ENCODE measurements around the gene ARHGAP21. TPM values are rescaled to one million over a fixed set of nuclear protein-coding genes. Genes with fewer than 3 reads are reported as not detected.
"Not testable (repeated sequence)": the region's sequence is repeated elsewhere in the genome, so short reads cannot be mapped to it uniquely, and the experiment has no call there.

Gene ARHGAP21
- 97.7 to 162 TPM (median 108 TPM) in 3 replicates for total RNA-seq
- long read RNA-seq, partial matches to known transcripts = 5 of 11 reads
- long read RNA-seq, other reads (novel, unspliced or antisense) = 5 of 11 reads

- Mint-ChIP-seq H3K27me3 (ENCODE audit: low read depth) (no peaks in the 10 kb centered on the region), H3K4me1 (ENCODE audit: low read depth) (peaks cover 22% of the 10 kb centered on the region), H3K4me3 (ENCODE audit: unreplicated experiment) (peak within 1 kb of the TSS; percentile 90), H3K27ac (ENCODE audit: unreplicated experiment) (peak within 1 kb of the TSS; percentile 96), H3K36me3 (ENCODE audit: low read depth) (peaks cover 2% of the 10 kb centered on the region), H3K9me3 (ENCODE audit: low read depth) (no peaks in the 10 kb centered on the region)
- no peak for DNase-seq (ENCODE audit: low spot score)
- TF ChIP-seq, protein P1, sequence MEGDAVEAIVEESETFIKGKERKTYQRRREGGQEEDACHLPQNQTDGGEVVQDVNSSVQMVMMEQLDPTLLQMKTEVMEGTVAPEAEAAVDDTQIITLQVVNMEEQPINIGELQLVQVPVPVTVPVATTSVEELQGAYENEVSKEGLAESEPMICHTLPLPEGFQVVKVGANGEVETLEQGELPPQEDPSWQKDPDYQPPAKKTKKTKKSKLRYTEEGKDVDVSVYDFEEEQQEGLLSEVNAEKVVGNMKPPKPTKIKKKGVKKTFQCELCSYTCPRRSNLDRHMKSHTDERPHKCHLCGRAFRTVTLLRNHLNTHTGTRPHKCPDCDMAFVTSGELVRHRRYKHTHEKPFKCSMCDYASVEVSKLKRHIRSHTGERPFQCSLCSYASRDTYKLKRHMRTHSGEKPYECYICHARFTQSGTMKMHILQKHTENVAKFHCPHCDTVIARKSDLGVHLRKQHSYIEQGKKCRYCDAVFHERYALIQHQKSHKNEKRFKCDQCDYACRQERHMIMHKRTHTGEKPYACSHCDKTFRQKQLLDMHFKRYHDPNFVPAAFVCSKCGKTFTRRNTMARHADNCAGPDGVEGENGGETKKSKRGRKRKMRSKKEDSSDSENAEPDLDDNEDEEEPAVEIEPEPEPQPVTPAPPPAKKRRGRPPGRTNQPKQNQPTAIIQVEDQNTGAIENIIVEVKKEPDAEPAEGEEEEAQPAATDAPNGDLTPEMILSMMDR (IDR thresholded peaks at IDR 0.05) = peak; percentile 54
Measured at GRCh38 chr10:24723788-24724380, at the start of gene ARHGAP21. TSS of gene ARHGAP21 (minus strand) at chr10:24723887. CDS start at chr10:24721899, 1,988 bp downstream.

DNA sequence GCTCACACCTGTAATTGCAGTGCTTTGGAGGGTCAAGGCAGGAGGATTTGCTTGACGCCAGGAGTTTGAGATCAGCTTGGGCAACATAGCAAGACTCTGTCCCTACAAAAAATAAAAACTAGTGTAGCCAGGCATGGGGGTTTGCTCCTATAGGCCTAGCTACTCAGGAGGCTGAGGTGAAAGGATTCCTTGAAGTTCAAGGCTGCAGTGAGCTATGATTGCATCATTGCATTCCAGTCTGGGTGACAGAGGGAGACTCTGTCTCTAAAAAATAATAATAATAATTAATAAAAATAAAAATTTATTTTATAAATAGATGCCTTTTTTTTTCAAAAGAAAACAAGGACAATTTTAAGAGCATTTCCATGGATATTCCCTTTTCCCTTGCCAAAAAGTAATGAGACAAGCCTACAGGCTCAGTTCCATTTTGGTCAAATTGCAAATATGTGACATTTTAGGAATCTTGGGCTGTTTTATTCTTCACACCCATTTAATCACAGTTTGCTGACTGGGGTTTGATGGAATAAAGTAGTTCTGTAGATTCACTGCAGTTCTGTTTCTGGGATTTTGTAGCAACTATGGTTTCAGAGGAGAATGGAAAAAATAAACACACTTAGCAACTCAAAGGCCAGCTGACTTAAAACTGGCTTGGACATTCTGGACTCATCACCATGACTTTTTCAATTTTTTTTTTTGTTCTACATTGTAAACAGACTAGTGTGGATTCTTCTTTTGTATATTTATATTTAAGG lies 48.4 kb upstream of the ARHGAP21 start:
- Mint-ChIP-seq H3K27me3 (ENCODE audit: low read depth) (no peaks in the 10 kb centered on the region), H3K9me3 (ENCODE audit: low read depth) (no peaks in the 10 kb centered on the region), H3K27ac (ENCODE audit: unreplicated experiment) (no peak overlapping the region), H3K36me3 (ENCODE audit: low read depth) (no peaks in the 10 kb centered on the region), H3K4me1 (ENCODE audit: low read depth) (peaks cover 4% of the 10 kb centered on the region), H3K4me3 (ENCODE audit: unreplicated experiment) (no peak overlapping the region)
- TF ChIP-seq, protein P1 (IDR thresholded peaks at IDR 0.05) = no peak
- DNase-seq (ENCODE audit: low spot score) = no peak

- H3K4me1 Mint-ChIP-seq (ENCODE audit: low read depth) = peaks cover 22% of the 10 kb centered on the region
- H3K27me3 Mint-ChIP-seq (ENCODE audit: low read depth) = not testable (repeated sequence)
Measured at GRCh38 chr10:24764991-24765390, 41.3 kb upstream of the ARHGAP21 start.

GRCh38 chr10:24762966-24763623 lies 39.4 kb upstream of the ARHGAP21 start:
- DNase-seq (ENCODE audit: low spot score) = no peak
- H3K4me3 Mint-ChIP-seq (ENCODE audit: unreplicated experiment) = no peak overlapping the region
- no peaks in the 10 kb centered on the region for H3K27me3 Mint-ChIP-seq (ENCODE audit: low read depth)
- TF ChIP-seq, protein P1 (IDR thresholded peaks at IDR 0.05) = no peak
- peaks cover 22% of the 10 kb centered on the region for H3K4me1 Mint-ChIP-seq (ENCODE audit: low read depth)
- H3K27ac Mint-ChIP-seq (ENCODE audit: unreplicated experiment) = peak overlapping the region; percentile 30
- peaks cover 6% of the 10 kb centered on the region for H3K9me3 Mint-ChIP-seq (ENCODE audit: low read depth)
- no peaks in the 10 kb centered on the region for H3K36me3 Mint-ChIP-seq (ENCODE audit: low read depth)

More at GRCh38 chr10:24764991-24765390, 41.3 kb upstream of the ARHGAP21 start:
- H3K36me3 Mint-ChIP-seq (ENCODE audit: low read depth); H3K27ac Mint-ChIP-seq (ENCODE audit: unreplicated experiment); H3K9me3 Mint-ChIP-seq (ENCODE audit: low read depth); DNase-seq (ENCODE audit: low spot score); H3K4me3 Mint-ChIP-seq (ENCODE audit: unreplicated experiment): not testable (repeated sequence)

DNA sequence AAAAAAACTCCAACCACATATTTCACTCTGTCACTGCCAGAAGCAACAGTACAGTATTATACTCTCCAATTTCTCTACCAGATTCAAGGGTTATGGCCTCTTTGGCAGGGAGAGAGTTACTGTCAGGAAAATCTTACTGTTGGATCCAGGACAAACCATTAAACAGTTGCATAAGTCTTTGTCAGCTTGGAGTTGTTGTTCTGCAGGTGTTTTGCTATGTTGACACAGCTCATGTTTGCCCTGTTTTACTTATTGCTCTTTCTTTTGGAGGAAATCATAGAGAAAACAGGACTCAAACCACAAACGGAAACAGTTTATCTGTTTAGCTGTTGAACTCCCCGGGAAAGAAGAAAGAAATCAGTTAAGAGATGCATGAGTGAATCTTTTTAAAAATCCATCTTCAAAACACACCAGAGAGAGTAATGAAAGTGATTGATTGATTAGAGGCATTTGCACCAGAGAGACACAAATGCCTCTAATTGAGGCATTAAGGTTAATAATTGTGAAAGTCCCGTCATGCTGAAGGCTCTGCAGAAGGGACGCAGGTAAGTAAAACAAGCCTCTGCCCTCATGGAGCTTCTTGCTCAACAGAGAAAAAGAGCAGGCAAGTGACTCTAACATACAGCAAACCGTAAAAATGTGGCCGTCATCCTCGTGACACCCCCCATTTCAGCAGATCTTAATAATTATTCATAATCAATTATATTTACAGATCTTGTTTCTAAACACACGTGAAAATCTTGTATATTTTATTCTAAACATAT lies 38.7 kb upstream of the ARHGAP21 start:
- H3K27ac Mint-ChIP-seq (ENCODE audit: unreplicated experiment) = peak overlapping the region; percentile 10
- peaks cover 6% of the 10 kb centered on the region for H3K9me3 Mint-ChIP-seq (ENCODE audit: low read depth)
- H3K4me3 Mint-ChIP-seq (ENCODE audit: unreplicated experiment) = no peak overlapping the region
- no peaks in the 10 kb centered on the region for H3K27me3 Mint-ChIP-seq (ENCODE audit: low read depth)
- TF ChIP-seq, protein P1 (IDR thresholded peaks at IDR 0.05) = no peak
- DNase-seq (ENCODE audit: low spot score) = no peak
- H3K36me3 Mint-ChIP-seq (ENCODE audit: low read depth) = no peaks in the 10 kb centered on the region
- H3K4me1 Mint-ChIP-seq (ENCODE audit: low read depth) = peaks cover 22% of the 10 kb centered on the region
